HG02678 (cell line): ENCODE data around the gene MIOX.

Experiments used
- ATAC-seq: cut with Tn5 transposase; IDR thresholded peaks from one replicate; pipeline ENCODE4 v1.9.1; 2021; ENCODE audit warnings: mild to moderate bottlenecking, moderate library complexity; ENCODE audit not compliant: unreplicated experiment

MIOX gene

DNA sequence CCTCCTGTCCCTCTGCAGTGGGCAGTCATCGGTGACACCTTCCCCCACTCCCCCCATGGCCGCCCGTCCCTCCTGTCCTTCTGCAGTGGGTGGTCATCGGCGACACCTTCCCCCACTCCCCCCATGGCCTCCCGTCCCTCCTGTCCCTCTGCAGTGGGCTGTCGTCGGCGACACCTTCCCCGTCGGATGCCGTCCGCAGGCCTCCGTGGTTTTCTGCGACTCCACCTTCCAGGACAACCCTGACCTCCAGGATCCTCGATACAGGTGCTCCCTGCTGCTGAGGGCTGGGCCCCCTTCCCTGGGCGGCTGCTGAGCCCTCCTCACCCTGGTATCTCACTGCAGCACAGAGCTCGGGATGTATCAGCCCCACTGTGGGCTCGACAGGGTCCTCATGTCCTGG lies 2.2 kb downstream of the MIOX start:
- no peak for ATAC-seq

DNA sequence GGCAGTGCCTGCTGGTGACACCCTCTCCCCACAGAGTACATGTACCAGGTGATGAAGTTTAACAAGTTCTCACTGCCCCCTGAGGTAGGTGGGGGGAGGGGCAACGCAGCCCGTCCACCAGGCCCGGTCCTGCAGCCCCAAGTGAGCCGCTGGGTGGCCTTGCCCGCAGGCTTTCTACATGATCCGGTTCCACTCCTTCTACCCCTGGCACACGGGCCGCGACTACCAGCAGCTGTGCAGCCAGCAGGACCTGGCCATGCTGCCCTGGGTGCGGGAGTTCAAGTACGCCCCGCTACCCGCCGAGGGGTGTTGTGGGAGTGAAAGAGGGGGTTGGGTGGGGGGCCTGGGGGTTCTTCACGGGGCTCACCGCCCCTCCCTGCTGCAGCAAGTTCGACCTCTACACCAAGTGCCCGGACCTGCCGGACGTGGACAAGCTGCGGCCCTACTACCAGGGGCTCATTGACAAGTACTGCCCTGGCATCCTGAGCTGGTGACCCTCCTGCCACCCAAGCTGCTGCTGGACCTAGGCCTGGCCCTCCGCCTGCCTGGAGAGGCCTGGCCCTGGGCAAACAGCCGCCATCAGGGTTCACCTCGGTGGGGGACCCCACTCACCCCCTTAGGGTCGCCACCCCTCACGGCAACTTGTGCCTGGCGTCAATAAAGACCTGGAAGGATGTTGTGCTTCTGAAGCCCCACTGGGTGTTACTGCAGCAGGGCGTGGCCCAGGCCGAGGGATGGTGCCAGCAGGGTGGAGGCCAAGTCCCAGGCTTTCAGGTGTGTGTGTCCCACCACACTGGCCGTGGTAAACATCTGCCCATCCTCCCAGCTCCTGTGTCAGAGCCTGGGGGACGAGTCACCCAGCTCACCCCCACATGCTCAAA lies 2.9 kb downstream of the MIOX start:
- no peak for ATAC-seq

DNA sequence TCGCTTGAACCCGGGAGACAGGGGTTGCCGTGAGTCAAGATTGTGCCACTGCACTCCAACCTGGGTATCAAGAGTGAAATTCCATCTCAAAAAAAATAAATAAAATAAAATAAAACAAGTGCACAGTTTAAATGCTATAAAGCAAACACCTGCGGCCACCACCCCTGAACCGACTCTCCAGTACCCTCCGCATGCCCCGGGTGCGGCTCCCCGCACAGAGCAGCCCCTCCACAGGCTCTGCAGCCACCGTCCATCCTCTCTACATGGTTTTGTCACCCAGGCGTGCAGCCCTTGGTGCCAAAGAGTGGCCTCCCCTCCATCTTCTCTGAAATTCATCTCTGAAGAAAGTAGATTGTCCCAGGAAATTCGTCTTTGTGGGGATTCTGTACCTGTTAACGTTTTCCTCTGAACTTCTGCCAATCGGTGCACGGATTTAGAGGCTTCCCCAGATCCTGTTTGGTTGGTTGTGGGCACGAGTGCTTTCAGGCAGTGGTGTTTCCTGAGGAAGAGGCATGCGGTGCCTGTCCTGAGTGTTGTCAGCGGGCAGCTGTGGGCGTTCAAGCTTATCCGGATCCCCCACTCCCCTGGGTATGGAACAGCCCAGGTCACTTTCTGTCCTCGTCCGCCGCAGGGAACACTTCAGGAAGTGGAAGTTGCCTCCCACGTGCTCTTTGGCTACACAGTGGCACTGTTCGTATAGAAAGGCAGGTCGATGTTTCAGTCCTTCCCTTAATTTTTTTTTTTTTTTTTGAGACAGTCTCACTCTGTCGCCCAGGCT lies 4.1 kb downstream of the MIOX start:
- no peak for ATAC-seq

GRCh38 chr22:50497093-50497492 lies 10.4 kb downstream of the MIOX start:
- ATAC-seq = no peak

DNA sequence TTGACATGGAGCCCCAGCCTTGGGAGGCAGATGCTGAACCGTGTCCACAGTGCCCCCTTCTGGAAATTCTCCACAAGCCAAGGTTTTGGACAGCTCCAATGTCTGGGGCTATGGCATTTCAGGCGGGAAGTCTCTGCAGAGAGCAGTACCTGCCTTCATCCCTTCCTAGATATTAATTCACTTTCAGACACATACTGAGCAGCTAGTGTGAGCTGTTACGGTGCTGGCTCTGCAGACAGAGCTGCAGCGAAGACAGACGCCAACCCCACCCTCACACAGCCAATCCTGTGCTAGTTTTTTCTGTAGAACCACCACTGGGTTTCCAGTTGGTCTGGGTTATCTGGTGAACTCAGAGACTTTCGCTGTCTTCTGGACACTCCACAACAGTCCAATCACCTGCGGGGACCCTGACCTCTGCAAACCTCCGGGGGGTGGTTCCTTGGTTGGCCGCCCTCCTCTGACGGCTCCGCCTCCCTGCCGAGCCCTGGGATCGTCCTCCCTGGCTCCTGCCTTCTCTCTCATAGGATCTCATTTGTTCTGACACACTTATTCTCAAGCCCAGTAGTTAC lies 11.7 kb downstream of the MIOX start:
- no peak for ATAC-seq

- ATAC-seq = no peak
Measured at GRCh38 chr22:50500452-50500851, 13.8 kb downstream of the MIOX start.

- ATAC-seq = no peak
Measured at GRCh38 chr22:50502096-50502495, 15.4 kb downstream of the MIOX start.

- no peak for ATAC-seq
Measured at GRCh38 chr22:50502628-50503474, 16.2 kb downstream of the MIOX start.

DNA sequence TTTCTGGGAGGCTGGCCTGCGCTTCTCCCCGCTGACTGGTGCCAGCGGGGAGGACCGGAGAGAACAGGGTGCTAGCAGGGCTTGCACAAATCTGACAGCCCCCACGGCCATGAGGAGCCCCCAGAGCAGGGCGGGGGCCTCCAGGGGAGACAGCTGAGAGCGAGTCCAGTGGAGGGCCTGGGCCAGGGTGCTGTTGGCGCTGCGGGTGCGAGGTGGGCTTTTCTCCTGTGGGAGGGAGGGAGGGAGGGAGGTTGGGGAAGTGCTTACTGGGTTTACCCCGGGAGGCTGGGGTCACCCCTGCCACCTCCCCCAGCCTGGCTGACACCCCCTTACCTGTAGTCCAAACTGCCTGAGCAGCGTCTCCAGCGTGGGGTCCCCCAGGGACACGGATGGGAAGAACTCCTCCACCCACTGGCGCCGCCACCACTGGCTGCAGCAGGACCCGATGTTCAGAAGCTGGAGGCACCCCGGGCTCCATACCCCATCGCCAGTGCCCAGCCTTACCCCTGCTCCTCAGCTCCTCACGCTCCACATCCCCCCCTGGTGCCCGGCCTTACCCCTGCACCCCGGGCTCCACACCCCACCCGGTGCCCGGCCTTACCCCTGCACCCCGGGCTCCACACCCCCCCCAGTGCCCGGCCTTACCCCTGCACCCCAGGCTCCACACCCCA lies 17.0 kb downstream of the MIOX start:
- ATAC-seq = no peak

- no peak for ATAC-seq
Measured at GRCh38 chr22:50504369-50505211, 17.9 kb downstream of the MIOX start.

- ATAC-seq = no peak
Measured at GRCh38 chr22:50505276-50505775, 18.7 kb downstream of the MIOX start.

DNA sequence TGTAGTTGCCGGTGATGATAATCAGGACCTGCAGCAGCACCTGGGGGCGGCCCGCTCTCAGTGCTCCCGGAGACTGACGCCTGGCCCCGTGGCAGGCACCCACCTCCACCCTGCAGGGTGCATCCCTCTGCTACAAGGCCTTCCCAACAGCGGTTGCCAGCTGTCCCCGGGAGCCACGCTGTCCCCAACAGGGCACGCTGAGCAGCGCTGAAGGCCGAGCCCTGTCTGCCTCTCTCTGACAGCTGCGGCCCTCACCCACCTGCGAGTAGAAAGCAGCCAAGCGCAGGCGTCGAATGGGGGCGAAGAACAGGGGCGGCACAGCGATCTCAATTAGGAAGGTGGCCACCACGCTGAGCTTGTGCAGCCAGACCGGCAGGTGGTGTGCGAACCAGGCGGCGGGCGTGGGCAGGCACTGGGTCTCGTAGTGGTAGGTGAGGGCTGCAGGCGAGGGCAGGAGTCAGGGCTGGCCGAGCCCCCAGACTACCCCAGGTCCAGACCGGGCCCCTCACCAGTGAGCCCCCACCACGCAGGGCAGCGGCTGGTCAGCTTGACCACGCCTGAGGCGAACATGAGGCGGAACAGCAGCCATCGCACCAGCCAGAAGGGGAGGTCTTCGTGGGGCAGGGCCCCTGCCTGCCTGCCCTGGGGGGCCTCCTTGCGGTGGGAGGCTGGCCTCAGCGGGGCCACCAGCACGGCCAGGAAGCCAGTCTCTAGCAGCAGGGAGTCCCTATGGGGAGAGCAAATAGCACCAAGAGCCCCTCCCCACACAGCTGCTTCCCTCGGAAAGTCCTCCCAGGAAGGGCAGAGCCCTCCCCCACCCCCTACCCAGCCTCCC lies 19.3 kb downstream of the MIOX start:
- ATAC-seq = no peak

- ATAC-seq = peak; percentile 2
Measured at GRCh38 chr22:50506611-50507420, 20.2 kb downstream of the MIOX start.

DNA sequence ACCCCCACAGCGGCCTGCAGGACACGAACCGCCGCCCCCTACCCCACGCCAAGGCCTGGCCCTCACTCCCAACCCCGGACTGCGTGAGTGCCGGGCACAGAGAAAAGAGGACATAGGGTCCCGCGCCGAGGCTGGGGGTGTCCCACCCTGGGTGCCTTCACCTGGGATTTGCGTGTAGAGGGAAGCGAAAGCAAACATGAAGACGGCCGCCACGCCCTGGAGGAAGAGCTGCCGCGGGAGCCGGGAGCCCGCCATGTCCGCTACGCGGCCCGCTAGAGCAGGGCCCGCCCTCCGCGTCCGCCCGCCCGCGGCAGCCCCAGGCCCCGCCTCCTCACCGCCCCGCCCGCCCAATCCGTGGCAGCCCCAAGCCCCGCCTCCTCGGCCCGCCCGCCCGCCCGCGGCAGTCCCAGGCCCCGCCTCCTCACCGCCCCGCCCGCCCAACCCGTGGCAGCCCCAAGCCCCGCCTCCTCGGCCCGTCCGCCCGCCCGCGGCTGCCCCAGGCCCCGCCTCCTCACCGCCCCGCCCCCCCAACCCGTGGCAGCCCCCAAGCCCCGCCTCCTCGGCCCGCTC lies 20.8 kb downstream of the MIOX start, which contains the start of gene LMF2:
Gene LMF2, minus strand, starts transcription at position 282 of the 570 bp plus-strand sequence. Its CDS starts 27 bp downstream, at position 255.
- peak; percentile 67 for ATAC-seq

GRCh38 chr22:50507991-50508884 lies 21.6 kb downstream of the MIOX start, which contains the start of gene NCAPH2:
Gene NCAPH2 (plus strand): TSS chr22:50508224. CDS start chr22:50508338, 114 bp downstream.
- ATAC-seq = peak; percentile 72

- no peak for ATAC-seq
Measured at GRCh38 chr22:50508897-50509296, 22.2 kb downstream of the MIOX start.
